Left ventricle myocardium inferior (tissue), 1 donor: ENCODE data around the gene C11orf21. TPM values are rescaled to one million over a fixed set of nuclear protein-coding genes. Genes with fewer than 3 reads are reported as not detected.

Experiments
- DNase-seq: peaks from one replicate; pipeline ENCODE4 v3.0.0-alpha.2; 2020
- H3K27ac ChIP-seq: fragments of 200-600 bp; replicated peaks from 2 replicates; pipeline ENCODE4 v1.8.0; 2021
- H3K27me3 ChIP-seq: fragments of 200-600 bp; 2 replicates; pipeline ENCODE4 v1.8.0; 2021; ENCODE audit warnings: low read depth
- H3K36me3 ChIP-seq: fragments of 200-600 bp; 2 replicates; pipeline ENCODE4 v1.8.0; 2021
- H3K4me1 ChIP-seq: fragments of 200-600 bp; 2 replicates; pipeline ENCODE4 v1.8.0; 2021
- H3K4me3 ChIP-seq: fragments of 200-600 bp; 2 replicates; pipeline ENCODE4 v1.8.0; 2021; ENCODE audit warnings: mild to moderate bottlenecking, moderate library complexity
- H3K9me3 ChIP-seq: fragments of 200-600 bp; replicated peaks from 2 replicates; pipeline ENCODE4 v1.8.0; 2021
- intact Hi-C: fragments of 100-400 bp; cut with micrococcal nuclease; formaldehyde crosslinking; loops from one replicate; pipeline ENCODE4 v1.11.0; 2022
- total RNA-seq: library from RNA; stranded (reverse); fragmentation: NEBNext Ultra II Directional; extraction: Animal tissue kit (Norgen Biotek cat#: 25700); gene quantifications from one replicate; pipeline ENCODE4 v1.2.1, GENCODE V29; 2021
- TF ChIP-seq, protein P1 (sequence below): fragments of 200-600 bp; IDR thresholded peaks from 2 replicates; pipeline ENCODE4 v1.8.0; 2021; ENCODE audit warnings: antibody characterized with exemption, mild to moderate bottlenecking, borderline replicate concordance
- donor health status: DM: no; HTN: yes; CAD: no; lungs with severe emphysema.

The C11orf21 gene
- total RNA-seq, 1 donor from 2014 or later, result 36.0 TPM

GRCh38 chr11:2260491-2261364, 41.0 kb downstream of the C11orf21 start:
- no peak overlapping the region for H3K27ac ChIP-seq
- H3K27me3 ChIP-seq, result peaks cover 52% of the 10 kb centered on the region
- intact Hi-C loops, result no loop called here
- H3K4me3 ChIP-seq, result no peak overlapping the region
- no peaks in the 10 kb centered on the region for H3K4me1 ChIP-seq
- peaks cover 1% of the 10 kb centered on the region for H3K9me3 ChIP-seq
- no peak for DNase-seq
- TF ChIP-seq, protein P1, sequence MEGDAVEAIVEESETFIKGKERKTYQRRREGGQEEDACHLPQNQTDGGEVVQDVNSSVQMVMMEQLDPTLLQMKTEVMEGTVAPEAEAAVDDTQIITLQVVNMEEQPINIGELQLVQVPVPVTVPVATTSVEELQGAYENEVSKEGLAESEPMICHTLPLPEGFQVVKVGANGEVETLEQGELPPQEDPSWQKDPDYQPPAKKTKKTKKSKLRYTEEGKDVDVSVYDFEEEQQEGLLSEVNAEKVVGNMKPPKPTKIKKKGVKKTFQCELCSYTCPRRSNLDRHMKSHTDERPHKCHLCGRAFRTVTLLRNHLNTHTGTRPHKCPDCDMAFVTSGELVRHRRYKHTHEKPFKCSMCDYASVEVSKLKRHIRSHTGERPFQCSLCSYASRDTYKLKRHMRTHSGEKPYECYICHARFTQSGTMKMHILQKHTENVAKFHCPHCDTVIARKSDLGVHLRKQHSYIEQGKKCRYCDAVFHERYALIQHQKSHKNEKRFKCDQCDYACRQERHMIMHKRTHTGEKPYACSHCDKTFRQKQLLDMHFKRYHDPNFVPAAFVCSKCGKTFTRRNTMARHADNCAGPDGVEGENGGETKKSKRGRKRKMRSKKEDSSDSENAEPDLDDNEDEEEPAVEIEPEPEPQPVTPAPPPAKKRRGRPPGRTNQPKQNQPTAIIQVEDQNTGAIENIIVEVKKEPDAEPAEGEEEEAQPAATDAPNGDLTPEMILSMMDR, result no peak
- H3K36me3 ChIP-seq, result no peaks in the 10 kb centered on the region

- H3K27ac ChIP-seq, result no peak overlapping the region
- H3K4me3 ChIP-seq, result no peak overlapping the region
- DNase-seq, result no peak
- peaks cover 52% of the 10 kb centered on the region for H3K27me3 ChIP-seq
- H3K36me3 ChIP-seq, result no peaks in the 10 kb centered on the region
- intact Hi-C loops, result no loop called here
- no peaks in the 10 kb centered on the region for H3K4me1 ChIP-seq
- TF ChIP-seq, protein P1, result no peak
- H3K9me3 ChIP-seq, result peaks cover 9% of the 10 kb centered on the region
These were observed 41.7 kb downstream of the C11orf21 start for GRCh38 chr11:2259897-2260451.

- intact Hi-C loops, result no loop called here
- H3K36me3 ChIP-seq, result no peaks in the 10 kb centered on the region
- TF ChIP-seq, protein P1, result no peak
These were observed 42.3 kb downstream of the C11orf21 start for GRCh38 chr11:2259466-2259830.

GRCh38 chr11:2258501-2259465, 42.9 kb downstream of the C11orf21 start:
- Histone ChIP-seq H3K9me3 (peaks cover 21% of the 10 kb centered on the region), H3K4me3 (no peak overlapping the region), H3K27me3 (peaks cover 52% of the 10 kb centered on the region), H3K36me3 (no peaks in the 10 kb centered on the region), H3K27ac (no peak overlapping the region), H3K4me1 (no peaks in the 10 kb centered on the region)
- TF ChIP-seq, protein P1, result no peak
- intact Hi-C loops, result no loop called here
- no peak for DNase-seq

More at GRCh38 chr11:2259466-2259830, 42.3 kb downstream of the C11orf21 start:
- Histone ChIP-seq H3K27me3 (peaks cover 52% of the 10 kb centered on the region), H3K9me3 (peaks cover 14% of the 10 kb centered on the region), H3K4me1 (no peaks in the 10 kb centered on the region), H3K27ac (no peak overlapping the region), H3K4me3 (no peak overlapping the region)
- DNase-seq, result no peak
